Activated B cell treated with CpG ODN at 0.5 μM for 24 hours (primary cell): ENCODE data around the gene HDHD2. TPM values are rescaled to one million over a fixed set of nuclear protein-coding genes. Genes with fewer than 3 reads are reported as not detected.

ENCODE experiments used
- ATAC-seq: fragments of 200-7000 bp; cut with Tn5 transposase; one replicate; pipeline ENCODE4 v1.10.0; 2021; ENCODE audit warnings: low read depth, mild to moderate bottlenecking, moderate library complexity
- CTCF ChIA-PET: fragments of 350-600 bp; sonication (Branson Sonifier 250); formaldehyde crosslinking; loops from one replicate; lab custom pipeline; 2021; ENCODE audit warnings: antibody characterized with exemption; lab: Charles Lee
- POLR2A ChIA-PET: fragments of 350-600 bp; sonication (Branson Sonifier 250); formaldehyde crosslinking; loops from one replicate; lab custom pipeline; 2021; ENCODE audit warnings: antibody characterized with exemption; lab: Charles Lee
- DNase-seq: peaks from one replicate; pipeline ENCODE4 v3.0.0; 2022
- H3K27ac Mint-ChIP-seq: one replicate; pipeline ENCODE4 v1.8.0; 2020; ENCODE audit warnings: mixed read lengths
- H3K27me3 Mint-ChIP-seq: one replicate; pipeline ENCODE4 v1.8.0; 2021; ENCODE audit warnings: mixed read lengths
- H3K36me3 Mint-ChIP-seq: one replicate; pipeline ENCODE4 v1.8.0; 2021; ENCODE audit warnings: low read depth, mixed read lengths
- H3K4me1 Mint-ChIP-seq: one replicate; pipeline ENCODE4 v1.8.0; 2021; ENCODE audit warnings: mixed read lengths
- H3K4me3 Mint-ChIP-seq: one replicate; pipeline ENCODE4 v1.8.0; 2020; ENCODE audit warnings: mild to moderate bottlenecking, mixed read lengths
- H3K9me3 Mint-ChIP-seq: one replicate; pipeline ENCODE4 v1.8.0; 2020; ENCODE audit warnings: mixed read lengths
- CTCF ChIP-seq: fragments of 200-600 bp; IDR thresholded peaks from one replicate; pipeline ENCODE4 v1.8.0; 2022; ENCODE audit warnings: antibody characterized with exemption, mild to moderate bottlenecking
- intact Hi-C: fragments of 100-400 bp; cut with micrococcal nuclease; formaldehyde crosslinking; loops from one replicate; pipeline ENCODE4 v1.15.1; 2024
- total RNA-seq: library from RNA; stranded (reverse); gene quantifications from 2 replicates; pipeline ENCODE4 v1.2.3, GENCODE V29; 2022

Gene HDHD2
- total RNA-seq, 1 donor from 2014 or later = 38.8 TPM

GRCh38 chr18:47077111-47077510 is 73.2 kb downstream of the HDHD2 start:
- H3K36me3 Mint-ChIP-seq = no peaks in the 10 kb centered on the region
- no peak overlapping the region for H3K27ac Mint-ChIP-seq
- H3K9me3 Mint-ChIP-seq = no peaks in the 10 kb centered on the region
- DNase-seq = no peak
- CTCF ChIA-PET = interaction anchor here (1.6 kb wide), 1 partner anchor 127 kb away, joined by 6 read pairs; no protein-coding TSS in a partner anchor
- intact Hi-C loops = no loop called here
- POLR2A ChIA-PET = no interaction called here
- ATAC-seq = no peak
- TF ChIP-seq CTCF = no peak
- H3K4me1 Mint-ChIP-seq = no peaks in the 10 kb centered on the region
- no peaks in the 10 kb centered on the region for H3K27me3 Mint-ChIP-seq
- H3K4me3 Mint-ChIP-seq = no peak overlapping the region

DNA sequence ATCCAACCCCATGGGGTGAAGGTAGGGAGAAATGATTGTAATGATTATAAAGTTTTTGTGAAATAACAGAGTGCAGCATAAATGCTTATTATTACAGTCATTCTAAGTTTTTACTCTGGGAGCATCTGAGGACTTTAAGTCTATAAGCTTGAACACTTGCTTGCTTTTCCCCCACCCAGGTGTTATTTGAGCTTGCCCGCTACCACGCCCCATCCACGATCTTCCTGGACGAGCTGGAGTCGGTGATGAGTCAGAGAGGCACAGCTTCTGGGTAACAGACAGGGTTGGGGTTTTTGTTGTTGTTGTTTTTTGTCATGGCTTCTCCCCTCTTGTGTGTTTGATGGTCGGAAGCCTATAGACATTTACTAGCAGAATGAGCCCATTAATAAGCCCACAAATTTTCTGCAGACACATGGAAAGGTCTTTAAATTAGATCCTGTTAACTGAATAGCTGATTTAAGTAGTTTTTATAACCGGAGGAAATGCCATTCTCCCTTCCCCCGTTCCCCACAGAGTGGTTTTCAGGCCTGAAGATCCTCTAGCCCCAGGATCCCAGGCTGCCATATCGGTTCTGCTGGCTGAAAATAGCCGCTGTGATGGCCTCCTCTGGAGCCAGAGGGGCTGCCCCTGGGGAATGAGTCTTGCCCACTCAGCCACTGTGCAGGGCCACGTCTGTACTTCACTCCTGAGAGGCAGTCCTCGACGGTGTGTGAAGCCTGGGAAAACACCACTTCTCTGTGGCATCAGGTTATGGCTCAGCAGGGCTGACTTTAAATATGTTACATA is 75.0 kb downstream of the HDHD2 start:
- H3K27me3 Mint-ChIP-seq = no peaks in the 10 kb centered on the region
- no peak for DNase-seq
- no peaks in the 10 kb centered on the region for H3K36me3 Mint-ChIP-seq
- H3K4me3 Mint-ChIP-seq = no peak overlapping the region
- H3K9me3 Mint-ChIP-seq = no peaks in the 10 kb centered on the region
- no peak for TF ChIP-seq CTCF
- intact Hi-C loops = no loop called here
- H3K27ac Mint-ChIP-seq = no peak overlapping the region
- ChIA-PET POLR2A (no interaction called here), CTCF (no interaction called here)
- H3K4me1 Mint-ChIP-seq = no peaks in the 10 kb centered on the region
- ATAC-seq = no peak

DNA sequence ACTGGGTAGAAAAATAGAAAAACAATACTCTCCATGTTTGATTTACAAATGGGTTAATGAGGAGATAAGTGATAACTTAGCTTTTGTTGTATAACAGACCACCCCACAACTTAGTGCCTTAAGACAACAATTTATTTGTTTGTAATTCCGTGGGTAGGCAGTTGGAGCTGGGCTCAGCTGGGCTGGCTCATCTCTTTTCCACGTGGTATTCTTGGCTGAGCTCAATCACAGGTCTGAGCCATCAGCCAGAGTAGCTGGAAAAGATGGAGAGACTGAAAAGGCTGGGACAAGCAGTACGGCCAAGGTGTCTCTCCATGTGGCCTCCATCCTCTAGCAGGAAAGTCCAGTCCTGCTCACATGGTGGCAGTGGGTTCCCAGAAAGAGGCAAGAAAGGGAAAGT is 82.7 kb downstream of the HDHD2 start:
- no peaks in the 10 kb centered on the region for H3K36me3 Mint-ChIP-seq
- TF ChIP-seq CTCF = no peak
- no peaks in the 10 kb centered on the region for H3K27me3 Mint-ChIP-seq
- ATAC-seq (no peak), DNase-seq (no peak)
- CTCF ChIA-PET = no interaction called here
- H3K9me3 Mint-ChIP-seq = no peaks in the 10 kb centered on the region
- H3K4me3 Mint-ChIP-seq = no peak overlapping the region
- intact Hi-C loops = no loop called here
- H3K27ac Mint-ChIP-seq = no peak overlapping the region
- POLR2A ChIA-PET = no interaction called here
- H3K4me1 Mint-ChIP-seq = no peaks in the 10 kb centered on the region

DNA sequence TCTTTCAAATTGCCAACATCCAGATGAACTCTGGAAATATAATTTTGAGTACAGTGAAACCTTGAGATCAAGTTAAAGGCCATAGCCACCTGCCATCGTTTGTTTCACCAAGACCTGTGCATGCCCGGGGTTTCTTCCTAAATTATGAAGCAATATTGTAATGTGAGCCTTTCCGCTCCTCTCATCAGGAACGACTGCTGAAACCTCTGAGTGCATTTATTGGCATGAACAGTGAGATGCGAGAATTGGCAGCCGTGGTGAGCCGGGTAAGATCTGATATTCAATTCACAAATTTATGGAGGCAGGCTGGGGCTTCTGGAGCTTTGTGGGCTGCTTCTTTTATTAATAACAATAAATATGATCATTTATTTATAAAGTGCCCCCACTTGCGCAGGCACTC is 87.2 kb downstream of the HDHD2 start:
- TF ChIP-seq CTCF = no peak
- ChIA-PET CTCF (interaction anchor here (1.1 kb wide), 1 partner anchor 9 kb away, joined by 3 read pairs; no protein-coding TSS in a partner anchor), POLR2A (no interaction called here)
- Mint-ChIP-seq H3K27me3 (no peaks in the 10 kb centered on the region), H3K4me1 (no peaks in the 10 kb centered on the region), H3K27ac (no peak overlapping the region), H3K36me3 (no peaks in the 10 kb centered on the region), H3K9me3 (no peaks in the 10 kb centered on the region), H3K4me3 (no peak overlapping the region)
- no peak for ATAC-seq
- DNase-seq = no peak
- intact Hi-C loops = no loop called here

DNA sequence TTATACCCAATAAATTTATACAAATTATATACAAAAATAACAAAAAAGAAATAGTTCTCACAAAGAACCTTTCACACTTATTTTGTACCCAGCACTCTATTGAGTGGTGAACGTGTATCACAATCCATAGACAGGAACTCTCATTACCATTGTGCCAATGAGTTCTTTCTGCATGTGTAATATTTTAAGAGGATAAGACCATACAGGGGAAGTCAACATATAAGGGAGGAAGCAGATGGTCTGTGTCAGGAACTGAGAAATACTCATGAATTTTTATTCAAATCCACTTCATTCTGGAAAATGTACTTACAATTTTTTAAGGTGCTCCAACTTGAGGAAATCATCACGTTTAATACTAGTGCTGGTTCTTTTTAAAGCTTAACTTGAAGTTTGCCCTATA is 87.8 kb downstream of the HDHD2 start:
- intact Hi-C loops = no loop called here
- no peak overlapping the region for H3K27ac Mint-ChIP-seq
- H3K4me3 Mint-ChIP-seq = no peak overlapping the region
- no peaks in the 10 kb centered on the region for H3K9me3 Mint-ChIP-seq
- no peaks in the 10 kb centered on the region for H3K36me3 Mint-ChIP-seq
- H3K27me3 Mint-ChIP-seq = no peaks in the 10 kb centered on the region
- ChIA-PET CTCF (no interaction called here), POLR2A (no interaction called here)
- ATAC-seq (no peak), DNase-seq (no peak)
- no peaks in the 10 kb centered on the region for H3K4me1 Mint-ChIP-seq
- no peak for TF ChIP-seq CTCF

Other genes starting within 250 kb of the HDHD2 start
- gene PIAS2, start 233.0 kb downstream of the HDHD2 start, total RNA-seq = 34.2 and 36.0 TPM in 2 replicates
- gene KATNAL2, start 232.9 kb downstream of the HDHD2 start, total RNA-seq = 1.2 and 2.6 TPM in 2 replicates
- gene ELOA2, start 114.9 kb downstream of the HDHD2 start, total RNA-seq = not detected in 2 replicates
- gene IER3IP1, start 25.9 kb upstream of the HDHD2 start, total RNA-seq = 8.6 and 8.8 TPM in 2 replicates
- gene SKOR2, start 101.2 kb upstream of the HDHD2 start, total RNA-seq = not detected in 2 replicates